Astrocyte of the cerebellum (primary cell): ENCODE data around the gene ANKFY1.
A peak's percentile ranks its signal among the peaks of the same experiment; 100 is the strongest.

Source experiments
- DNase-seq: peaks from one replicate; pipeline ENCODE4 v3.0.0-alpha.2; 2011; ENCODE audit warnings: low read depth
- H3K4me3 ChIP-seq: 2 replicates; pipeline ENCODE4 v1.5.1; 2011; ENCODE audit warnings: mild to moderate bottlenecking, low read depth, low read length, moderate library complexity
- CTCF ChIP-seq: IDR thresholded peaks from 2 replicates; pipeline ENCODE4 v1.5.1; 2012; ENCODE audit warnings: low read length, low read depth, moderate library complexity, mild to moderate bottlenecking; ENCODE audit errors: missing control alignments
- in situ Hi-C: cut with HindIII; loops from 2 replicates; pipeline ENCODE4 v1.10.0; 2017; ENCODE audit warnings: low sequenced_read_pairs

ANKFY1 gene

DNA sequence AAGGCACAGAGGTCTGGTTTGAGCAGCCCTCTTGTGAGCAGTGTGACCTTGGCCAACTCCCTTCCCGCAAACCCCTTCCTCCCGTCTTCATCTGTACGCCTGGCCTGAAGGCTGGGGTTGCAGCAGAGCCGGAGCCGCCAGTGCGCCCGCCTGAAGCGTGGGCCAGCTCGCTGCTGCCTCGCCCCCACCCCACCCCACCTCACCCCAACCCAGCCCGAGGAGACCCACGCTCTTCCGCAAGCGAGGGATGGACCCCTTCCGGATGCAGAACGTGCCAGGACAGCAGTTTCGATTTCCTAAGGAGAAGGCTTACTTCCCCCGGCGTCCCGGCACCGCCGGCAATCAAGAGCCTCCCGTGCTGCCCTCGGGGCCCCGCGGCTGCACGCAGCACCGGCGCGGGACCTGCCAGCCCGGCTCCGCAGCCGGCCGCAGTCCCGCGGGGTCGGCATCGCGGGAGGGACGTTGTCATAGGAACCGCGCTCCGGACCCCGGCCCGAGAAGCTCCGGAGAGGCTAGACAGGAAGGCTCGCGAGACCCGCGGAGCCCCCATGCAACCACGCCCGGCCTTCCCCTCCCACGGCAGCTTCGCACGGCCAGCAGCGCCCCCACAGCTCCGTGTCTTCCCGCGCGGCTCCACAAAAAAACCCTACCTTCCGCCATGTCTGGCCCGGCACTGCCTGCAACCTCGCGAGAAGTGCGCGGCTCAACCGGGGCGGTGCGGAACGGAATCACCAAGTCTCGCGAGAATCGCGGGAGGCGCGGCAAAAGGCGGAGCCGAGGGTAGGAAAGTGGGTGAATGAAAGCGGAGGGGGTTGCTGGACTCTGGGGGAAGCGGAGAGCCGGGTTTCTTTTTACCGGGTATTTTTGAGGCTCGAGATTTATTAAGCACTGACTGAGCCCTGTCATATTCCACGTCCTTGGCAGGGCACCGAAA is at the start of gene ANKFY1:
TSS of gene ANKFY1 (minus strand) at position 698 of the 934 bp plus-strand sequence. CDS start at position 660, 38 bp downstream.
- peak; percentile 85 for DNase-seq
- in situ Hi-C loops: loop anchor here (5.0 kb wide), 2 partner anchors 41 to 159 kb away; no protein-coding TSS in a partner anchor
- peak within 1 kb of the TSS; percentile 79 for H3K4me3 ChIP-seq
- peak; percentile 3 for TF ChIP-seq CTCF

DNA sequence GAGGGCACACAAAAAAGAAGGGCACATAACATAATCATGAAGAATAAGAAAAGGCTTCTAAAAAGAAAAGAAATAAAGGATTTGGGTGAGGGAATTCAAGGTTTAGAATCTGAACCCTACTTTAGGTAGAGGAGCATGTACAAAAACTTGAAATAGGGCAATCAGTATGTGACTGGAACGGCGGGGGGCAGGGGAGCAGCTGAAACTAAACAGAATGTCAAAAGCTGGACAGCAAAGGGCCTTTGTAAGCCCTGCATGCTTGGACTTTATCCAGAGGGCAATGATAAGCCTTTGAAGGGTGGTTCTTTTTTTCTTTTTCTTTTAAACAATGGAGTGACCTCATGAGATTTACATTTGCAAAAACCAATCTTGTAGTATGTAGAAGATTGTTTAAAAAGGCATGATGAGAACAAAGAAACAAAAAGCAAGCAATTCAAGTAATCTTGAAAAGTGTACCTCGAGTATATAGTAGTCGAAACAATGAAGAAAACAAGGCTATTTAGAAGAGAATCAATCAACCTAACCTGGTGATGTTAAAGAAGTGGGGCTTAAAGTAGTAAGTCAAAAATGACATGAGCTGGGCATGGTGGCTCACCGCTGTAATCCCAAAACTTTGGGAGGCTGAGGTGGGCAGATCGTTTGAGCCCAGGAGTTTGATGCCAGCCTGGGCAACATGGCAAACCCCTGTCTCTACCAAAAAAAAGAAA is 46.7 kb upstream of the ANKFY1 start:
- DNase-seq: peak; percentile 28
- TF ChIP-seq CTCF: no peak
- no peak overlapping the region for H3K4me3 ChIP-seq
- in situ Hi-C loops: no loop called here

DNA sequence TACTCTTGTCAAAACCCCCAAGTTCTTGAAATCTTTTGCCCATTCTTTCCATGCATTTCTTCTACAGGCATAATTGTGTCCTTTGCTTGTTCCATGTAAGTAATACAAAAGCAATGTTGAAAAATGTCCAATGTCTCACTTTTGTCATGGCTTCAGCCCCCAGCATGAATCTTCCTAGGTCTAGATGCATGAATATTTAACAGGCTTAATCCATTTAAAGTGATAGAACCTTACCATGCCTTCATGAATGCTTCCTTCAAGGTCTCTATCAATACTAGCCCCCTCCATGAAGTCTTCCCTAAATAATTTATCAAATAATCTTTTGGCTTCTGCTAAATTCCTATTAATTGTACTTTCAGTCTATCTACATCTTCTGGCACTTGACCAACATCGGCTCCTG is 46.1 kb upstream of the ANKFY1 start:
- no peak for DNase-seq
- TF ChIP-seq CTCF: no peak
- in situ Hi-C loops: no loop called here
- H3K4me3 ChIP-seq: no peak overlapping the region

DNA sequence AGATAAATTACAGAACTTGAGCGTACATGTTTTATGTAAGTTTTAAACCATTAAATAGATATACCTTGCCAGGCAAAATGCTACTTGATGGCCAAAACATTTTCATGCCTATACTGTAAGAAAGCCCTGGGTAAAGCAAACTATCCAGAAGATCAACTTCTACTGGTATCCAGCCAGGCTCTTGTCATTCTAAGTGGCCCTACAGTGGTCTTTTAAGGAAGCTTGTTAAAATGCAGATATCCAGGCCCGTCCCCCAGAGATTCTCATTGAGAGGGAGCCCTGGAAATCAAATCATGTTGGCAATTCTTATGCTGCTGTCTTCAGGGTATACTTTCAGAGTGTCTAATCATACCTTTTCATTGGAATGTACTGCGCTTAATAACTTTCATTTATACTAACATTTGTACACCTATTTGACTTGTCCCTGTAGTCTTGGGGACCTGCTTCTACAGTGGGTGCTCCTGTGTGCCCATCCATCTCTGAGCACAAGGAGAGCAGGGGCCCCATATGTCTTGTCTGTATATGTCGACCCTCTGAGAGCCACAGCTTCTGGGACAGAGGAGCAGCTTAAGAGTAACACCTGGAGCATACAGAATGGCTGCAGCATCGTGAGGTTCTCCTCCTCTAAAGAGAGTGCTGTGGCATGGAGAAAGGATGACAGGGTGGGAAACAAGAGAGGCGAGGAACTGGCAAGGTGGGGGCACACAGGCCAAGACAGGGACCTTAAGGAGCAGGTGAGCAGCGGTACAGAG is 43.6 kb upstream of the ANKFY1 start:
- TF ChIP-seq CTCF: no peak
- DNase-seq: no peak
- in situ Hi-C loops: no loop called here
- H3K4me3 ChIP-seq: no peak overlapping the region

DNA sequence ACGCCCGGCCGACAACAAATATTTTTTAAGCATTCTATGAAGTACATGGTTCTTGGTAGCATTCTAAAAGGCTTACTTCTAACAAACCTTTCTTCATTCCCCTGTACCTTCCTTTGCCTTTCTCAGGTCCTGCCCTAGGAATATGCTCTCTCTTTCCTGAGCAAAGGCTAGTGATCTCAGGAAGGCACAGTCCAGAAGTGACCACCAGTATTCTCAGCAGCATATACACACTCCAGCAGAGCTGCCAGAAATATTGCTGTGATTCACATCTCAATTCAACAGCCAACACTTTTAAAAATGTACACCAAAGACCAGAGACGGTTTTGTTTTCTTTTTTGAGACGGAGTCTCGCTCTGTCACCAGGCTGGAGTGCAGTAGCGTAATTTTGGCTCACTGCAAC is 41.4 kb upstream of the ANKFY1 start:
- in situ Hi-C loops: no loop called here
- TF ChIP-seq CTCF: no peak
- no peak for DNase-seq
- H3K4me3 ChIP-seq: no peak overlapping the region

DNA sequence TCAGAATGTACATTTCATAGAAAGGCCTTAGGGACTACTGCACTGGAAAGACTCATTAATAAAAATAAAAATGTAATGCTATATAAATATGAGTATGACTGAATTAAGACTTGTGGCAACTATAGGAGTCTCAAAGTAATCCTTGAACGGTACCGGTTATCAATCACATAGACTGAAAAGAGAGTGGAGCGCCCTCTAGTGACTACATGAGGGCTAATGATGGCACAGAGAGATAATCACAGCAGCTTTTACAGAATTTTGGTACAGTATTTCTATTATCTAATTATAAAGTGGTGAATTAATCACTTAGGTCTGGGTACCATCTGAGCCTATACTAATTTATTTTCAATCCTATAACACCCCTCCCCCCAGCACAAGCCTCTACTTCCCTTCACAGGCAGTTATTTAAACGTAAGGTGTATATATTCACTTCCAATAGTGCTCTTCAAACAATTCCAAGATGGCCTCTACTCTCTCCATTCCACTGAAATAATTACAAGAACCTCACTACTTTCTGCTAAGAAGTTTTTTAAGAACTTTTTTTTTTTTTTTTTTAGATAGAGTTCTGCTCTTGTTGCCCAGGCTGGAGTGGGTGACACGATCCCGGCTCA is 40.7 kb upstream of the ANKFY1 start:
- no peak overlapping the region for H3K4me3 ChIP-seq
- in situ Hi-C loops: no loop called here
- TF ChIP-seq CTCF: peak; percentile 76
- DNase-seq: peak; percentile 22
